WI38 (cell line): ENCODE results near the gene MIS18A.
A peak's percentile ranks its signal among the peaks of the same experiment; 100 is the strongest.

ENCODE experiments used
- H3K4me3 ChIP-seq: 2 replicates; pipeline ENCODE4 v1.5.1; 2011; ENCODE audit warnings: low read depth, mild to moderate bottlenecking, control low read depth, low read length
- CTCF ChIP-seq: IDR thresholded peaks from 2 replicates; pipeline ENCODE4 v1.5.1; 2012; ENCODE audit warnings: low read depth, mild to moderate bottlenecking, control low read depth, low read length

The MIS18A gene

GRCh38 chr21:32298148-32298559 lies 19.3 kb upstream of the MIS18A start:
- no peak overlapping the region for H3K4me3 ChIP-seq
- TF ChIP-seq CTCF, result no peak

- TF ChIP-seq CTCF, result no peak
- H3K4me3 ChIP-seq, result no peak overlapping the region
These were observed 18.6 kb upstream of the MIS18A start for GRCh38 chr21:32297449-32297848.

GRCh38 chr21:32285476-32285875 lies 6.6 kb upstream of the MIS18A start:
- TF ChIP-seq CTCF, result no peak
- no peak overlapping the region for H3K4me3 ChIP-seq

DNA sequence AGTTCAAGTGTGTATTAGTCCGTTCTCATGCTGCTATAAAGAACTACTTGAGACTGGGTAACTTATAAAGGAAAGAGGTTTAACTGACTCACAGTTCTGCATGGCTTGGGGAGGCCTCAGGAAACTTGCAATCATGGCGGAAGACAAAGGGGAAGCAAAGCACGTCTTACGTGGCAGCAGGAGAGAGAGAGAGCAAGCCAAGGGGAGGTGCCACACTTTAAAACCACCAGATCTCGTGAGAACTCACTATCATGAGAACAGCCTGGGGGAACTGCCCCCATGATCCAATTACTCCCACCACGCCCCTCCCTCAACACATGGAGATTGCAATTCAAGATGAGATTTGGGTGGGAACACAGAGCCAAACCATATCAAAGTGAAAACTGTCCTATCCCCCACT lies 4.1 kb upstream of the MIS18A start:
- no peak for TF ChIP-seq CTCF
- no peak overlapping the region for H3K4me3 ChIP-seq

- TF ChIP-seq CTCF, result no peak
- H3K4me3 ChIP-seq, result no peak overlapping the region
These were observed 2.7 kb upstream of the MIS18A start for GRCh38 chr21:32281531-32281930.

- TF ChIP-seq CTCF, result no peak
- peak overlapping the region; percentile 68 for H3K4me3 ChIP-seq
These were observed 480 bp upstream of the MIS18A start for GRCh38 chr21:32279377-32279680.

DNA sequence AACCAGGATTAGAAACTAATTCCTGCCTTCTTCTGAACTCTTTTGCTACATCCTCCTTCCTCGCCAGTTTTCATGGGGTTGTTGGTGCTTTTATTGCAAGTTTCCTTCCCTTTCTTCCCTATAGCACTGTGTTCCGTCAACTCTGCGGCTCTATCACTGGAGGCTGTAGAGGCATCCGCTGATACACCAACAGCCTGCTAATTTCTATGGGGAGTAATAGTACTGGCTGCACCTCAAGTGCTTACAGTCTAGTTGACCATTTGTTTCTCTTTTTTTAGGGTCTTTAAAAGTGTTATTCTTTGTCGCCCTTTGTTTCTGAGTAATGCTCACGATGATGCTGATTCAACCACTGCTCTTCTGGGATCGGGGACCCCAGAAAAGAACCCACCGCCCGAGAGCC lies 746 bp downstream of the MIS18A start:
- peak overlapping the region; percentile 68 for H3K4me3 ChIP-seq
- TF ChIP-seq CTCF, result no peak
